GM18909 (cell line): ENCODE measurements around the gene POLA2.
"Not testable (repeated sequence)": the region's sequence is repeated elsewhere in the genome, so short reads cannot be mapped to it uniquely, and the experiment has no call there.

Experiments used
- ATAC-seq: cut with Tn5 transposase; IDR thresholded peaks from one replicate; pipeline ENCODE4 v1.9.1; 2021; ENCODE audit warnings: mild to moderate bottlenecking; ENCODE audit not compliant: unreplicated experiment, poor library complexity

POLA2 gene

DNA sequence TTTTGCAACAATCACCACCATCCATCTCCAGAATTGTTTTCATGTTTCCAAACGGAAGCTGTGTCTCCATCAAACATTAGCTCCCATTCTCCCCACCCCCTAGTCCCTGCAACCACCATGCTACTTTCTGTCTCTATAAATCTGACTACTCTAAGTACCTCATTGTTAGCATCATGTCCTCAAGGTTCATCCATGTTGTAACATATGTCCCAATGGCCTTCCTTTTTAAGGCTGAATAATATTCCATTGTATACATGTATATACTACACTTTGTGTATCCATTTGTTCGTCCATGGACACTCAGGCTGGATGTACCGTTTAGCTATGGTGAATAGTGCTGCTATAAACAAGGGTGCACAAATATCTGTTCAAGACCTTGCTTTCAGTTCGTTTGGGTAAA is 63.7 kb downstream of the POLA2 start:
- no peak for ATAC-seq

DNA sequence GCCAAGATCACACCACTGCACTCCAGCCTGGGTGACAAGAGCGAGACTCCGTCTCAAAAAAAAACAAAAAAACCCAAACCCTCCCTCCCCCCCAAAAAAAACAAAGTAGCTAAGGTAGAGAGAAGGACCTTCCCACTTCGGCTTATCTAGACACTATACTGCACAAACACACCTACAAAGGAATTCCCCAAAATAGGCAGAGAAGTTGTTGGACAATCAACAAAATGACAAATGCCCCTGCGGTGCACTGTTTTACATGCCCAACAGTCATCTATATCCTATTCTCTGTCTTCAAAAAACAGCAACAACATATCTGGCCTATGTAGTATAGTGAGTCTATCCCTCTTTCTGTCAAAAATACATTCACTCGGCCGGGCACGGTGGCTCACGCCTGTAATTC is 65.3 kb downstream of the POLA2 start:
- ATAC-seq, result no peak

DNA sequence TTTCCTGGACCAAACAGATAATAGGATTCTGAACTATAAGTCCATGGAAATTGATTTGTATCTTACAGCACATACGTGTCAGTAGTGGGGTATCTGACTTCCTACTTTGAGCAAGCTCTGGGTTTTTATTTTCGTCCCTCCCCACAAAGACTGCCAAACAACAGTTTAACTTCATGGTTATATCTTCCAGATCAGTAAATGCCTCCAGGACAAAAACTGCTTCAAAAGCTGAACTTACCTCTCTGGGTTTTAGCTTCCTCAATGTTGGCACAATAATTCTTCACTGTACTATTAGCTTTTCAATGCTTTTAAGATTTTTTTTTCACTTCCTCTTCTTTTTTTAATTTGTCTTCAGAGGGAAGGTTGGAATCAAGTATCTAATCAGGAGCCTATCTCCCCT is 67.7 kb downstream of the POLA2 start:
- no peak for ATAC-seq

DNA sequence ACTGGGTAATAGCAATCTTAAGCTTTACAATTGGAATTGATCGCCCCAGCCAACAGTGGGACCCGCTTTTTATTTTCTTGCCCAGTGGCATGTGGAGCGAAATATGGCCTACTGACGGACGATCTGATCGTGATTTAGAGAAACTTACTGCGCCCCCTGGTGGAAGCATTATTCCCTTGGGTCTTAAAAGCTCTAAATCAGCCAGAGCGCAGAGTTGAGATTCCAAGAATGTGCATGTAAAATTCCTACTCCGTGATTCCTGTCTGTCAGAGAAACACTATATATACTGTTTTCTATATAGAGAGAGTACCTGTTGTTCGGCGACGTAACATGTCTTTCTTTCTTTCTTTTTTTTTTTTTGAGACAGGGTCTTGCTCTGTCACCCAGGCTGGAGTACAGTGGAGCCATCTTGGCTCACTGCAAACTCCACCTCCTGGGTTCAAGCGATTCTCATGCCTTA is 68.2 kb downstream of the POLA2 start:
- no peak for ATAC-seq

DNA sequence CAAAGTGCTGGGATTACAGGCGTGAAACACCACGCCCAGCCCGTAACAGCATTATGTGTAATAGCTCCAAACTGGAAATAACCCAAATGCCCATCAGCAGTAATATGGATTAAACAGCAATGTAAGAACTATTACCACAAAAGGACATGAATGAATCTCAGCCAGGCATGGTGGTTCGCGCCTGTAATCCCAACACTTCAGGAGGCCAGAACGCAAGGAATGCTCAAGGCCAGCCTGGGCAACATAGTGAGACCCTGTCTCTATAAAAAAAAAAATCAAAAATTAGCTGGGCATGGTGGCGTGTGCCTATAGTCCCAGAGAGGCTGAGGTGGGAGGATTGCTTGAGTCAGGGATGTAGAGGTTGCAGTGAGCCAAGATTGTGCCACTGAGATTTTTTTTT is 68.8 kb downstream of the POLA2 start:
- ATAC-seq, result no peak

DNA sequence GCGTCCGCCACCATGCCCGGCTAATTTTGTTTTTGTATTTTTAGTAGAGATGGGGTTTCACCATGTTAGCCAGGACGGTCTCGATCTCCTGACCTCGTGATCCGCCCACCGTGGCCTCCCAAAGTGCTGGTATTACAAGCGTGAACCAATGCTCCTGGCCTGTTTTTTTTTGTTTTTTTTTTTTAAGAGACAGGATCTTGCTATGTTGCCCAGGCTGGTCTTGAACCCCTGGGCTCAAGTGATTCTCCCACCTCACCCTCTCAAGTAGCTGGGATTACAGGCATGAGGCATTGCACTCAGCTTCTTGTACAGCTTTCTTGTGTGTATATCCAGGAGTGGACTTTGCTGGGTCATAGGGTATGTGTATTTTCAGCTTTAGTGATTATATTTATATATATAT is 70.8 kb downstream of the POLA2 start:
- ATAC-seq, result not testable (repeated sequence)

DNA sequence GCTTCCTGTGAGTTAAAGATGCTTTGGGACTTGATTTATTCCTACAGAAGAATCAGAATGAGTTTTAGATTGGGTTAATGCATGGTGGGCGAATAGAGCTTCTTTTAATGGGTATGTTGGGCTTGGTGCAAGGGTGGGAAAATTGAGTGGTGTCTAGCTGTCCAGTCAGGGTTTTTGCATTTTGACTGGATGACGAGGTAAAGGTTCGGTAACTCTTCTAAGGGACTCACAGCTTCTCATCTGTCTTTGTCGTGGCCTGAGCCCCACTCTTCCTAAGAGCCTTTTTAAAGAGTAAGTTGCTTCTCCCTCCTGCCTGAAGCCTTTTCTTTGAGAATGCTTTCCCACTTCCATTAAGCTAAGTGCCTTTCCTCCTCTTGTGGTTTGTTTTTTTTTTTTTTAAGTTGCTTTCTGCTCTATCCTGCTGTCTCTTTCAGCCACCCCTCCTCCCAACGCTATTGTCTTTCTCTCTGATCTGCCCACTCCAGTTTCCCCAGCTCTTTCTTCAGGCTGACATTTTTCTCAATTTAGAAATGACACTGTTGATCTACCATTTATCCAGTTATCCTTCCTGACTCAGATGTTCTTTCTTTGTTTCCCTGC is 73.0 kb downstream of the POLA2 start:
- no peak for ATAC-seq

DNA sequence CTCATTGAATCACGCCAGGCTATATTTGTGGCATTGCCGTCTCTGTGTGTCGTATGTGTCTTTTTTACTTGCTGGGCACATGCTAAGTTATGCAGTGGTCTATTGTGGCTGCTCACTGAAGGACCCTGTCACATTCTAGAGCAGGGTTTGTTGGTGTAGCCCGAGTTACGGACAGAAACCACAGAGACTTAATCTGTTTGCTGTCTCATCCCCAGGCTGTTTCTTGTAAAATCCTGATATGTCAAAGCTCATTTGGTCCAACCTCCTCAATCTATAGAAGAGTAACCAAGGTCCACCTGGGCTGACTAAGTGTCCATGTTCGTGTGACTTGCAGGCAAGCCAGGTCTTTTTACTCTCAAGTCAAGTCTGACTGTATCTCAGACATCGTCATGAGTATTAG is 76.9 kb downstream of the POLA2 start:
- no peak for ATAC-seq

DNA sequence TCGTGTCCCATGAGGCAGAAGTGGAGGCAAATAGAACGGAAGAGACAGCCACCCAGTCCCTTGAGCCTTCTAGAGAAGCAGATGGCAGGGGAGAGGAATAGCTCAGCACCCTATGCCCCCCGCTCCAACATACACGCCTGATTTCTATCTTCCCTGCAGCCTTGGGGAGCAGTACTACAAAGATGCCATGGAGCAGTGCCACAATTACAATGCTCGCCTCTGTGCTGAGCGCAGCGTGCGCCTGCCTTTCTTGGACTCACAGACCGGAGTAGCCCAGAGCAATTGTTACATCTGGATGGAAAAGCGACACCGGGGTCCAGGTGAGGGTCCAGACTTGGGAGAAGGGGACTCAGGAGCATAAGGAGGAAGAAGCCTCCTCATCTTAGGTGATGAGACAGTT is 78.5 kb downstream of the POLA2 start:
- ATAC-seq, result no peak

DNA sequence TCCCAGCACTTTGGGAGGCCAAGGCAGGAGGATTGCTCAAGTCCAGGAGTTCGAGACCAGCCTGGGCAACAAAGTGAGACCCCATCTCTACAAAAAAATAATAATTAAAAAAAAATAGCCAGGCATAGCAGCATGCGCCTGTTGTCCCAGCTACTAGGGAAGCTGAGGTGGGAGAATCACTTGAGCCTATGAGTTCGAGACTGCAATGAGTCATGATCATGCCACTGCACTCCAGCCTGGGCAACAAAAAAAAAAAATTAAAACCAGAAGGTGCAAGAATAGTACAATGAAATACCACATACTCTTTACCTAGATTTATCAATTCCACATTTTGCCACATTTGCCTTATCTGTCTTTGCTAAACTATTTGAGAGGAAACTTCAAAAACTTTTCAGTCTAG is 80.1 kb downstream of the POLA2 start:
- ATAC-seq, result no peak
